ENCODE data around the gene PITX1.

- no peak for TF ChIP-seq CTCF (IDR thresholded peaks at IDR 0.05)
- peak; percentile 75 for TF ChIP-seq EZH2 (IDR thresholded peaks at IDR 0.05; ENCODE audit: borderline replicate concordance, insufficient read depth, low read depth, low read length, poor library complexity, severe bottlenecking)
These were observed 2.8 kb downstream of the PITX1 start for GRCh38 chr5:135030956-135031812.
